Measurements from ENCODE around the gene FAM200C.

Gene FAM200C

GRCh38 chr5:160354666-160355065 lies 45.2 kb downstream of the FAM200C start:
- H3K27ac ChIP-seq (ENCODE audit: low read depth, low read length) = no peak overlapping the region

DNA sequence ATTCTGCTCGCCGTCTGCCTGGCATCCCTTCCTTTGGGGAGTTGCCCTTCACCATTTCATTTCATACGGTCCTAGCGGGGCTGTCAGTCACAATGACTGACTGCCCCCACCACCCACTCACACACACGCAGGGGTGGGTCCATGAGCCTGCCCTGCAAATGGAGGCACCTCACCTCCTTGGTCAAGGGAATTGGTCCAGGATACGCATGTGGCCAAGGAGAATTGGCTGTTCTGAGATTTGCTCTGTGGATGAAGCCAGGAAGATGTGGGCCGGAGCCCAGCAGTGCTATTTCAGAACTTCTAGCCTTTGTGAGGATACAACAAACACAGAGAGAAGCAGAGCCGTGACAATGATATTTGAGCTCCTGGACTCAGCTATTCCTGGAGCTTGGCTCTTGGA lies 46.5 kb downstream of the FAM200C start:
- Histone ChIP-seq H3K4ac (ENCODE audit: low read depth, low read length) (no peak overlapping the region), H3K9me3 (ENCODE audit: insufficient read depth, low read depth, low read length) (no peaks in the 10 kb centered on the region), H2AK5ac (ENCODE audit: low read length) (no peak overlapping the region), H3K4me3 (ENCODE audit: low read depth, low read length) (no peak overlapping the region), H3K23ac (ENCODE audit: low read length) (no peak overlapping the region), H4K8ac (ENCODE audit: low read depth, low read length) (no peak overlapping the region), H3K27me3 (ENCODE audit: insufficient read depth, low read length) (no peaks in the 10 kb centered on the region), H4K91ac (ENCODE audit: low read depth, low read length) (no peak overlapping the region), H2BK5ac (ENCODE audit: low read depth, low read length, poor library complexity) (no peak overlapping the region), H2BK120ac (ENCODE audit: insufficient read depth, low read length, poor library complexity) (no peak overlapping the region), H4K12ac (ENCODE audit: low read depth, low read length) (no peak overlapping the region), H3K9ac (ENCODE audit: low read length) (no peak overlapping the region), H3K18ac (ENCODE audit: low read length) (no peak overlapping the region), H3K79me1 (ENCODE audit: low read length) (no peaks in the 10 kb centered on the region), H3K4me1 (ENCODE audit: control insufficient read depth in 1 of 2, insufficient read depth in 2 of 2, low read length in 2 of 2) (no peaks in the 10 kb centered on the region), H3K79me2 (ENCODE audit: control insufficient read depth, insufficient read depth, low read length, poor library complexity) (no peaks in the 10 kb centered on the region), H2AFZ (ENCODE audit: insufficient read depth, low read length, poor library complexity) (peak overlapping the region; percentile 45), H3K4me2 (ENCODE audit: low read length) (no peak overlapping the region), H2BK12ac (ENCODE audit: low read length) (no peak overlapping the region), H3K36me3 (ENCODE audit: control insufficient read depth in 1 of 2, insufficient read depth in 2 of 2, low read length in 2 of 2) (no peaks in the 10 kb centered on the region), H3K27ac (ENCODE audit: low read depth, low read length) (no peak overlapping the region), H3K14ac (ENCODE audit: low read length) (no peak overlapping the region)
- DNase-seq = no peak
- WGBS (ENCODE audit: extremely low coverage, insufficient coverage, insufficient read length) = no CpG with 5 or more reads among the region's 8 CpGs

More at GRCh38 chr5:160354666-160355065, 45.2 kb downstream of the FAM200C start:
- Histone ChIP-seq H3K4me2 (ENCODE audit: low read length) (no peak overlapping the region), H2AK5ac (ENCODE audit: low read length) (no peak overlapping the region), H2BK120ac (ENCODE audit: insufficient read depth, low read length, poor library complexity) (no peak overlapping the region), H2AFZ (ENCODE audit: insufficient read depth, low read length, poor library complexity) (no peak overlapping the region), H3K4me1 (ENCODE audit: control insufficient read depth in 1 of 2, insufficient read depth in 2 of 2, low read length in 2 of 2) (peaks cover 3% of the 10 kb centered on the region in 2 experiments), H3K4me3 (ENCODE audit: low read depth, low read length) (no peak overlapping the region), H3K18ac (ENCODE audit: low read length) (no peak overlapping the region), H3K27me3 (ENCODE audit: insufficient read depth, low read length) (no peaks in the 10 kb centered on the region), H3K14ac (ENCODE audit: low read length) (no peak overlapping the region), H3K4ac (ENCODE audit: low read depth, low read length) (no peak overlapping the region), H3K9ac (ENCODE audit: low read length) (no peak overlapping the region), H4K8ac (ENCODE audit: low read depth, low read length) (no peak overlapping the region), H2BK5ac (ENCODE audit: low read depth, low read length, poor library complexity) (no peak overlapping the region), H3K36me3 (ENCODE audit: control insufficient read depth in 1 of 2, insufficient read depth in 2 of 2, low read length in 2 of 2) (no peaks in the 10 kb centered on the region), H4K12ac (ENCODE audit: low read depth, low read length) (no peak overlapping the region), H2BK12ac (ENCODE audit: low read length) (no peak overlapping the region), H3K9me3 (ENCODE audit: insufficient read depth, low read depth, low read length) (no peaks in the 10 kb centered on the region), H3K79me2 (ENCODE audit: control insufficient read depth, insufficient read depth, low read length, poor library complexity) (no peaks in the 10 kb centered on the region), H4K91ac (ENCODE audit: low read depth, low read length) (no peak overlapping the region), H3K23ac (ENCODE audit: low read length) (no peak overlapping the region), H3K79me1 (ENCODE audit: low read length) (no peaks in the 10 kb centered on the region)
- no peak for DNase-seq
- no CpG with 5 or more reads among the region's 14 CpGs for WGBS (ENCODE audit: extremely low coverage, insufficient coverage, insufficient read length)

DNA sequence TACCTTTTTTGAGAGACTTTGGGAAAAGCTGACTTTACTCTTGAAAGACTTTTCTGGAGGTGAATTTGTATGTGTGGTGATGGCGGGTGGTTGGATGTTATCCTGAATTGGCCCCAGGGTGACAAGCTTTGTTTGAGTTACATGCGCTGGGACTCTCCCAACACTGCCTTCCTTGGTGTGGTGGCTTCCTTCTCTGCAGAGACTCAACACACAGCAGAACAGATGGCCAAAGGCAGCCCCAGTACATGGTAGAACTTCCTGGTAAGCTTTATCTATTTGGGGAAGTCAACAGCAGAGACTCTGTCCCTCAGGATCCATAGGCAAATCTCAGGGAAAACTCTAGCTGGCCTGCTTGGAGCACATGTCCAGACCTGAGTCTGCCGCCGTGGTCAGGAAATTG lies 47.5 kb downstream of the FAM200C start:
- no peaks in the 10 kb centered on the region for H3K27me3 ChIP-seq (ENCODE audit: insufficient read depth, low read length)
- H3K79me1 ChIP-seq (ENCODE audit: low read length) = no peaks in the 10 kb centered on the region
- no peak overlapping the region for H2BK120ac ChIP-seq (ENCODE audit: insufficient read depth, low read length, poor library complexity)
- no peak overlapping the region for H3K4me2 ChIP-seq (ENCODE audit: low read length)
- DNase-seq = no peak
- no peak overlapping the region for H2AK5ac ChIP-seq (ENCODE audit: low read length)
- H2AFZ ChIP-seq (ENCODE audit: insufficient read depth, low read length, poor library complexity) = no peak overlapping the region
- H3K23ac ChIP-seq (ENCODE audit: low read length) = no peak overlapping the region
- no peak overlapping the region for H3K9ac ChIP-seq (ENCODE audit: low read length)
- H3K14ac ChIP-seq (ENCODE audit: low read length) = no peak overlapping the region
- H3K4me1 ChIP-seq (ENCODE audit: control insufficient read depth in 1 of 2, insufficient read depth in 2 of 2, low read length in 2 of 2) = no peaks in the 10 kb centered on the region
- no peak overlapping the region for H4K8ac ChIP-seq (ENCODE audit: low read depth, low read length)
- no peak overlapping the region for H4K91ac ChIP-seq (ENCODE audit: low read depth, low read length)
- WGBS (ENCODE audit: extremely low coverage, insufficient coverage, insufficient read length) = no CpG with 5 or more reads among the region's 4 CpGs
- H3K4ac ChIP-seq (ENCODE audit: low read depth, low read length) = no peak overlapping the region
- no peak overlapping the region for H3K18ac ChIP-seq (ENCODE audit: low read length)
- no peak overlapping the region for H2BK12ac ChIP-seq (ENCODE audit: low read length)
- no peaks in the 10 kb centered on the region for H3K9me3 ChIP-seq (ENCODE audit: insufficient read depth, low read depth, low read length)
- H4K12ac ChIP-seq (ENCODE audit: low read depth, low read length) = no peak overlapping the region
- H3K27ac ChIP-seq (ENCODE audit: low read depth, low read length) = no peak overlapping the region
- no peak overlapping the region for H3K4me3 ChIP-seq (ENCODE audit: low read depth, low read length)
- H3K36me3 ChIP-seq (ENCODE audit: control insufficient read depth in 1 of 2, insufficient read depth in 2 of 2, low read length in 2 of 2) = no peaks in the 10 kb centered on the region
- H2BK5ac ChIP-seq (ENCODE audit: low read depth, low read length, poor library complexity) = no peak overlapping the region
- no peaks in the 10 kb centered on the region for H3K79me2 ChIP-seq (ENCODE audit: control insufficient read depth, insufficient read depth, low read length, poor library complexity)

- peaks cover 3% of the 10 kb centered on the region for H3K79me1 ChIP-seq (ENCODE audit: low read length)
- no peak for DNase-seq
- no peak overlapping the region for H4K8ac ChIP-seq (ENCODE audit: low read depth, low read length)
- H3K9ac ChIP-seq (ENCODE audit: low read length) = no peak overlapping the region
- no peak overlapping the region for H3K4me2 ChIP-seq (ENCODE audit: low read length)
- no peak overlapping the region for H2BK120ac ChIP-seq (ENCODE audit: insufficient read depth, low read length, poor library complexity)
- no peak overlapping the region for H3K27ac ChIP-seq (ENCODE audit: low read depth, low read length)
- no CpG with 5 or more reads among the region's 4 CpGs for WGBS (ENCODE audit: extremely low coverage, insufficient coverage, insufficient read length)
- H2BK5ac ChIP-seq (ENCODE audit: low read depth, low read length, poor library complexity) = no peak overlapping the region
- H3K18ac ChIP-seq (ENCODE audit: low read length) = no peak overlapping the region
- H2BK12ac ChIP-seq (ENCODE audit: low read length) = no peak overlapping the region
- H3K4me1 ChIP-seq (ENCODE audit: control insufficient read depth in 1 of 2, insufficient read depth in 2 of 2, low read length in 2 of 2) = peaks cover 0 to 2% of the 10 kb centered on the region in 2 experiments
- no peak overlapping the region for H4K12ac ChIP-seq (ENCODE audit: low read depth, low read length)
- no peak overlapping the region for H3K4me3 ChIP-seq (ENCODE audit: low read depth, low read length)
- H4K91ac ChIP-seq (ENCODE audit: low read depth, low read length) = no peak overlapping the region
- H3K27me3 ChIP-seq (ENCODE audit: insufficient read depth, low read length) = no peaks in the 10 kb centered on the region
- H3K14ac ChIP-seq (ENCODE audit: low read length) = no peak overlapping the region
- no peak overlapping the region for H3K23ac ChIP-seq (ENCODE audit: low read length)
- H3K36me3 ChIP-seq (ENCODE audit: control insufficient read depth in 1 of 2, insufficient read depth in 2 of 2, low read length in 2 of 2) = no peaks in the 10 kb centered on the region
- H3K79me2 ChIP-seq (ENCODE audit: control insufficient read depth, insufficient read depth, low read length, poor library complexity) = no peaks in the 10 kb centered on the region
- no peak overlapping the region for H3K4ac ChIP-seq (ENCODE audit: low read depth, low read length)
- no peak overlapping the region for H2AK5ac ChIP-seq (ENCODE audit: low read length)
- no peak overlapping the region for H2AFZ ChIP-seq (ENCODE audit: insufficient read depth, low read length, poor library complexity)
- H3K9me3 ChIP-seq (ENCODE audit: insufficient read depth, low read depth, low read length) = no peaks in the 10 kb centered on the region
Observed at GRCh38 chr5:160349935-160350303, 49.9 kb downstream of the FAM200C start.

Measured in trophoblast cell (in vitro differentiated cells and primary cell).